GM12801 (cell line): ENCODE results near the gene MOB3B.

ENCODE experiments used
- TF ChIP-seq, protein P1 (sequence below): IDR thresholded peaks from one replicate; pipeline ENCODE4 v1.5.1; 2011; ENCODE audit warnings: control low read depth; ENCODE audit not compliant: insufficient read length; ENCODE audit errors: extremely low read depth

The MOB3B gene

GRCh38 chr9:27487128-27487640 is 42.4 kb downstream of the MOB3B start:
- TF ChIP-seq, protein P1, sequence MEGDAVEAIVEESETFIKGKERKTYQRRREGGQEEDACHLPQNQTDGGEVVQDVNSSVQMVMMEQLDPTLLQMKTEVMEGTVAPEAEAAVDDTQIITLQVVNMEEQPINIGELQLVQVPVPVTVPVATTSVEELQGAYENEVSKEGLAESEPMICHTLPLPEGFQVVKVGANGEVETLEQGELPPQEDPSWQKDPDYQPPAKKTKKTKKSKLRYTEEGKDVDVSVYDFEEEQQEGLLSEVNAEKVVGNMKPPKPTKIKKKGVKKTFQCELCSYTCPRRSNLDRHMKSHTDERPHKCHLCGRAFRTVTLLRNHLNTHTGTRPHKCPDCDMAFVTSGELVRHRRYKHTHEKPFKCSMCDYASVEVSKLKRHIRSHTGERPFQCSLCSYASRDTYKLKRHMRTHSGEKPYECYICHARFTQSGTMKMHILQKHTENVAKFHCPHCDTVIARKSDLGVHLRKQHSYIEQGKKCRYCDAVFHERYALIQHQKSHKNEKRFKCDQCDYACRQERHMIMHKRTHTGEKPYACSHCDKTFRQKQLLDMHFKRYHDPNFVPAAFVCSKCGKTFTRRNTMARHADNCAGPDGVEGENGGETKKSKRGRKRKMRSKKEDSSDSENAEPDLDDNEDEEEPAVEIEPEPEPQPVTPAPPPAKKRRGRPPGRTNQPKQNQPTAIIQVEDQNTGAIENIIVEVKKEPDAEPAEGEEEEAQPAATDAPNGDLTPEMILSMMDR = no peak

- TF ChIP-seq, protein P1 = no peak
These were observed 44.5 kb downstream of the MOB3B start for GRCh38 chr9:27485158-27485557.

- TF ChIP-seq, protein P1 = no peak
These were observed 46.0 kb downstream of the MOB3B start for GRCh38 chr9:27483576-27483975.

DNA sequence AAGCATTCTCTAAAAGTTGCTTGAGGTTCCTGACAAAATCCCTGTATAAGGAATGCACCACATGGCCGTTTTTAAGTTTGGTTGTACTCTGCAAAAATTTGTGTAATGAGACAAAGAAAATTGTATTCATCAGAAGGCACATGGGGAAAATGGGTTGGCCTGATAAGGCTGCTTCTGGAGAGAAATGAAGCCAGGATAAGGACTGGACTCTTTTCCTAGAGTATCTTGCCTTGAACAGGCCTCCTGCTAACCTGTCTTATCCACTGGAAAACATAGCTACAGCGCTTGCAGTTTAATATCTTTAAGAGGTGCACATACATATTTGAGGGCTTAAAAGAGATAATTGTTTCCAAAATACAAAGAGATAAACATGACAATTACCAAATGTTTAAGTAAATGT is 46.9 kb downstream of the MOB3B start:
- TF ChIP-seq, protein P1 = no peak

DNA sequence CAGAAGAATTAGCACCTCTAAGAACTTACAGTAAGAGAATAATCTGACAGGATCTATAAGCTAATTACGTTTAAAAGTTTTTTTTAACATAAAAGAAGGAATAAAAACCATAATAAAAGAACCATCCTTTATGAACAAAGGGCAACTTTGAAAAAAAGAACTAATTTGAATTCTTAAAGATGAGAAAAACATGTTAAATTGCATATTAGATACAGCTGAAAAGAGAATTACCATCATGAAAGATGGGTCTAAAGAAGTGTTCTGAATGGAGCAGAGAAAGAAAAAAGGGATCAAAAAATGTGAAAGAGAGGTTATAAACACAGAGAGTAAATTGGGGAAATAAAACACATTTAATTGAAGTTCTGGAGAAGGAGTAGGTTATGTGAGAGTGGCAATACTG is 51.3 kb downstream of the MOB3B start:
- TF ChIP-seq, protein P1 = no peak

GRCh38 chr9:27476870-27477515 is 52.6 kb downstream of the MOB3B start:
- TF ChIP-seq, protein P1 = no peak

DNA sequence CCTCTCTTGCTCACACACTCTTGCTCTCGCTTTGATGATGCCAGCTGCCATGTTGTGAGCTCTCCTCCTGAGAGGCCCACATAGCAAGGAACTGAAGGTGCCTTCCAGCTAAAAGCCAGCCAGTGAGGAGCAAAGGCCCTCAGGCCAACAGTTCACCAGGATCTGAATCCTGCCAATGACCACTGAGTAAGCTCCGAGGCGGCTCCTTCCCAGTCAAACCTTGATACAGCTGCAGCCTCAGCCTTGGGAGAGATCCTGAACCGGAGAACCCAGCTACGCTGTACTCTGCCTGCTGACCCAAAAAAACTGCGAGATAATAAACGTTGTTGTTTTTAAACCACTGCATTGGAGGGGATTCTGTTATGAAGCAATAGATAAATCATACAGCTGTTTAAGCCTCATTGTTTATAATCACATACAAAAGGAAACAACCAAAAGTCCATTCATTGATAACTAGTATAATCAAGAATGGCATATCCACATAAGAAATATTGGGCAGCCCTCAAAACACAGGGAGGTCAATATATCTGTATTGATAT is 54.5 kb downstream of the MOB3B start:
- TF ChIP-seq, protein P1 = no peak
